Adrenal gland (tissue), 12 donors: ENCODE data around the gene DNAH17. TPM values are rescaled to one million over a fixed set of nuclear protein-coding genes. Genes with fewer than 3 reads are reported as not detected.

Experiments used
- DNase-seq, 7 donors: peaks; one replicate each; pipeline ENCODE4 v3.0.0-alpha.2; 2019 to 2020
- H3K27ac ChIP-seq, 5 donors: fragments of 200-600 bp; sonication (generic) in 4 of 5; 1 replicate in 3 of 5; 2 replicates in 2 of 5; pipeline versions ENCODE4 v1.5.1 to v1.8.0; 2016 to 2020; ENCODE audit warnings: mild to moderate bottlenecking in 1 of 5
- H3K27me3 ChIP-seq: fragments of 200-600 bp; 2 replicates; pipeline ENCODE4 v1.8.0; 2021
- H3K36me3 ChIP-seq, 2 donors: fragments of 200-600 bp; replicated peaks in 1 of 2; 1 replicate in 1 of 2; 2 replicates in 1 of 2; pipeline versions ENCODE4 v1.5.1 to v1.8.0; 2018 to 2022
- H3K4me1 ChIP-seq, 2 donors: fragments of 200-600 bp; replicated peaks in 1 of 2; 1 replicate in 1 of 2; 2 replicates in 1 of 2; pipeline versions ENCODE4 v1.5.1 to v1.8.0; 2018 to 2021
- H3K4me3 ChIP-seq, 4 donors: fragments of 200-600 bp; sonication (generic) in 3 of 4; one replicate each; pipeline ENCODE4 v1.5.1; 2016 to 2018
- H3K9me3 ChIP-seq, 3 donors: fragments of 200-600 bp; sonication (generic) in 1 of 3; replicated peaks in 1 of 3; 1 replicate in 2 of 3; 2 replicates in 1 of 3; pipeline versions ENCODE4 v1.5.1 to v1.8.0; 2016 to 2021
- CTCF ChIP-seq, 6 experiments: fragments of 450-650 bp in 4 of 6; fragments of 200-600 bp in 2 of 6; sonication (generic) in 1 of 6; IDR thresholded peaks; 1 replicate in 5 of 6; 2 replicates in 1 of 6; pipeline versions ENCODE4 v1.5.1 to v1.8.0; 2016 to 2021; ENCODE audit warnings: antibody characterized with exemption in 6 of 6, mild to moderate bottlenecking in 2 of 6, moderate library complexity in 1 of 6
- POLR2A ChIP-seq, 2 donors: fragments of 450-650 bp; IDR thresholded peaks; one replicate each; pipeline ENCODE4 v1.6.1; 2017; ENCODE audit warnings: antibody characterized with exemption in 2 of 2, mild to moderate bottlenecking in 2 of 2, moderate library complexity in 1 of 2
- WGBS, 4 donors: extraction: QIAGEN DNeasy Blood & Tissue Kit in 2 of 4; methylation state at CpG; one replicate each; pipeline versions ENCODE4 v1.1.5 to v1.1.7; 2013 to 2017; 5-methylcytosine and 5-hydroxymethylcytosine counted together
- intact Hi-C, 2 donors: fragments of 100-400 bp; cut with DNase I; formaldehyde crosslinking; loops; one replicate each; pipeline versions ENCODE4 v1.14.1 to v1.15.0; 2022 to 2023
- polyA plus RNA-seq, 3 donors: library from polyadenylated mRNA; stranded (reverse); fragments of 200-250 nt in 2 of 3; fragments of 350-450 nt in 1 of 3; fragmentation: Illumina TruSeq in 1 of 3; extraction: RNeasy Lipid Tissue Mini Kit (QIAGEN cat#74804) in 1 of 3; gene quantifications; one replicate each; pipeline ENCODE4 v1.2.3, GENCODE V29; 2013 to 2014
- total RNA-seq, 9 donors: library from RNA; depleted of rRNA in 4 of 9; stranded (reverse); fragments of >200 nt in 4 of 9; fragments of 120-200 nt in 1 of 9; fragmentation: NEBNext Ultra II Directional in 1 of 9; extraction: Animal tissue kit (Norgen Biotek cat#: 25700) in 1 of 9; gene quantifications; one replicate each; pipeline versions ENCODE4 v1.1.0 to v1.2.4, GENCODE V29; 2013 to 2023
- donor health status: healthy with polysubstance abuse.
- donor health status: Bipolar disorder and iron deficiency.
- donor health status: DM: yes; HTN: yes; CAD: no.
- donor health status: DM: no; HTN: no; CAD: no.
- donor health status: DM: no; HTN: no; CAD: no.
- donor health status: DM: yes; HTN: yes; CAD: no.

The DNAH17 gene
- total and polyA plus RNA-seq, 12 donors: 0.03 to 1.8 (median 0.22) TPM; not detected in 5

GRCh38 chr17:78557598-78558039, 19.6 kb downstream of the DNAH17 start:
- Histone ChIP-seq H3K4me3 (no peak overlapping the region), H3K27ac (no peak overlapping the region), H3K27me3 (no peaks in the 10 kb centered on the region), H3K9me3 (no peaks in the 10 kb centered on the region), H3K4me1 (no peaks in the 10 kb centered on the region), H3K36me3 (no peaks in the 10 kb centered on the region)
- intact Hi-C loops: no loop called here
- 21 to 37% (median 25%) methylated on average over 2 of the region's 2 CpGs for WGBS, 4 donors
- TF ChIP-seq CTCF (IDR thresholded peaks at IDR 0.05) (no peak), POLR2A (IDR thresholded peaks at IDR 0.05) (no peak)
- DNase-seq: no peak

- WGBS, 4 donors: 71 to 85% (median 76%) methylated on average over 11 of the region's 11 CpGs
- TF ChIP-seq POLR2A (IDR thresholded peaks at IDR 0.05): no peak
- no peak for TF ChIP-seq CTCF (IDR thresholded peaks at IDR 0.05)
- no peak overlapping the region for H3K27ac ChIP-seq
- DNase-seq: no peak
- H3K9me3 ChIP-seq: no peaks in the 10 kb centered on the region
- no peaks in the 10 kb centered on the region for H3K27me3 ChIP-seq
- H3K4me3 ChIP-seq: no peak overlapping the region
- intact Hi-C loops: no loop called here
- H3K4me1 ChIP-seq: no peaks in the 10 kb centered on the region
- no peaks in the 10 kb centered on the region for H3K36me3 ChIP-seq
Measured at GRCh38 chr17:78556812-78557211, 20.4 kb downstream of the DNAH17 start.

- no peak for DNase-seq
- Histone ChIP-seq H3K36me3 (no peaks in the 10 kb centered on the region), H3K27ac (no peak overlapping the region), H3K9me3 (no peaks in the 10 kb centered on the region), H3K4me1 (no peaks in the 10 kb centered on the region), H3K27me3 (no peaks in the 10 kb centered on the region), H3K4me3 (no peak overlapping the region)
- intact Hi-C loops: no loop called here
- TF ChIP-seq POLR2A (IDR thresholded peaks at IDR 0.05) (no peak), CTCF (IDR thresholded peaks at IDR 0.05) (no peak)
- 75 to 89% (median 84%) methylated on average over 6 of the region's 6 CpGs for WGBS, 4 donors
Measured at GRCh38 chr17:78555746-78556401, 21.3 kb downstream of the DNAH17 start.

GRCh38 chr17:78550464-78550863, 26.7 kb downstream of the DNAH17 start:
- Histone ChIP-seq H3K36me3 (no peaks in the 10 kb centered on the region), H3K9me3 (no peaks in the 10 kb centered on the region), H3K27me3 (no peaks in the 10 kb centered on the region), H3K27ac (no peak overlapping the region), H3K4me1 (no peaks in the 10 kb centered on the region), H3K4me3 (no peak overlapping the region)
- no peak for DNase-seq
- no peak for TF ChIP-seq CTCF (IDR thresholded peaks at IDR 0.05)
- intact Hi-C loops: no loop called here
- WGBS, 4 donors: 61 to 80% (median 70%) methylated on average over 5 to 6 of the region's 6 CpGs
